Endothelial cell (in vitro differentiated cells): ENCODE results near the gene PACRG. TPM values are rescaled to one million over a fixed set of nuclear protein-coding genes. Genes with fewer than 3 reads are reported as not detected.

Experiments used
- DNase-seq: peaks from one replicate; pipeline ENCODE4 v3.0.0; 2021; ENCODE audit warnings: low spot score
- H3K27ac Mint-ChIP-seq: one replicate; pipeline ENCODE4 v1.8.0; 2021; ENCODE audit warnings: mixed read lengths, inconsistent platforms; ENCODE audit not compliant: unreplicated experiment
- H3K27me3 Mint-ChIP-seq: one replicate; pipeline ENCODE4 v1.8.0; 2021; ENCODE audit warnings: mild to moderate bottlenecking, moderate library complexity, mixed read lengths, inconsistent platforms; ENCODE audit not compliant: unreplicated experiment
- H3K36me3 Mint-ChIP-seq: one replicate; pipeline ENCODE4 v1.8.0; 2021; ENCODE audit warnings: mild to moderate bottlenecking, low read depth, mixed read lengths, inconsistent platforms; ENCODE audit not compliant: unreplicated experiment
- H3K4me1 Mint-ChIP-seq: one replicate; pipeline ENCODE4 v1.8.0; 2021; ENCODE audit warnings: mild to moderate bottlenecking, mixed read lengths, inconsistent platforms; ENCODE audit not compliant: unreplicated experiment
- H3K4me3 Mint-ChIP-seq: one replicate; pipeline ENCODE4 v1.8.0; 2021; ENCODE audit warnings: mild to moderate bottlenecking, mixed read lengths, inconsistent platforms; ENCODE audit not compliant: unreplicated experiment
- H3K9me3 Mint-ChIP-seq: one replicate; pipeline ENCODE4 v1.8.0; 2021; ENCODE audit warnings: mixed read lengths, inconsistent platforms; ENCODE audit not compliant: unreplicated experiment
- CTCF ChIP-seq: fragments of 200-600 bp; sonication (generic); IDR thresholded peaks from one replicate; pipeline ENCODE4 v1.5.0; 2021; ENCODE audit warnings: antibody characterized with exemption; ENCODE audit not compliant: unreplicated experiment
- total RNA-seq: library from RNA; stranded (reverse); fragmentation: NEBNext Ultra II Directional; extraction: Animal tissue kit (Norgen Biotek cat#: 25700); gene quantifications from one replicate; pipeline ENCODE4 v1.2.1, GENCODE V29; 2021; ENCODE audit not compliant: unreplicated experiment

PACRG gene
- total RNA-seq, 1 donor from 2014 or later: 1.1 TPM

DNA sequence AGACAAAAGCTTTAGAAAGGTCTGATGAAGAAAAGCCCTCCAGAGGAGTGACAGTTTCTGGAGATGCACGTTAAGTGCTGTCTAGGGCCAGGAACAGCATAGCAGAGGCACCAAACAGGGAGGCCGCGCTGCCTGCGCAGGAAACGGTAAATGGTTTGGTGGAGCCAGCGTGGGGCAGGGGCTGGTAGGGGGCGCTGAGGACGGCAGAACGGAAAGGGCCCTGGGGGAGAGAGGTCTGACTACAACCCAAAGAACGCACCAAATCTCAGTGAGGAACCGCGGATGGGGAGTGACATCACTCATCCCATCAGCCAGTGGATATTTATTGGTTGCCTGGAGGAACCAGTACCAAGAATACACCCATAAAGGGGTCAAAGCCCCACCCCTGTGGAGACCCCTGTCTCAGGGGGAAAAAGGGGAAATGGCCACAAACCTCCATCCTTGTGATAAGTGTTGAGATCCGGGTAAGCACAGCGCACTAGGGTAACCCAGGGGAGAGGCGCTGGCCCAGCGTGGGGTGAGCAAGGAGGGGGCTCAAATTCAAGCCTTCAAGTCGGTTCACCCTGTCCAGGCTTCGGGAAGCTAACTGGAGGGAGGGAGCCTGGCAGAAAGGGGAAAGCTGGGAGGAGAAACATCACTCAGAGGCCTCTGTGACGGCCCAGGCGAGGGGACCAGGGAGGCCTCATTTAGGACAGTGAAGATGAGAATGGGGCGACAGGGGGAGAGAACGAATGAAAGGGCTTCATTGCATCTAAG, 437.6 kb downstream of the PACRG start:
- no peak for DNase-seq
- Mint-ChIP-seq H3K27me3 (peaks cover 2% of the 10 kb centered on the region), H3K4me1 (no peaks in the 10 kb centered on the region), H3K27ac (no peak overlapping the region), H3K9me3 (peaks cover 5% of the 10 kb centered on the region), H3K36me3 (peaks cover 3% of the 10 kb centered on the region), H3K4me3 (no peak overlapping the region)
- no peak for TF ChIP-seq CTCF

- Mint-ChIP-seq H3K27me3 (peaks cover 6% of the 10 kb centered on the region), H3K4me1 (no peaks in the 10 kb centered on the region), H3K9me3 (peaks cover 10% of the 10 kb centered on the region), H3K4me3 (no peak overlapping the region), H3K36me3 (peaks cover 3% of the 10 kb centered on the region), H3K27ac (no peak overlapping the region)
- no peak for DNase-seq
- TF ChIP-seq CTCF: no peak
Measured at GRCh38 chr6:163165922-163166321, 438.1 kb downstream of the PACRG start.

DNA sequence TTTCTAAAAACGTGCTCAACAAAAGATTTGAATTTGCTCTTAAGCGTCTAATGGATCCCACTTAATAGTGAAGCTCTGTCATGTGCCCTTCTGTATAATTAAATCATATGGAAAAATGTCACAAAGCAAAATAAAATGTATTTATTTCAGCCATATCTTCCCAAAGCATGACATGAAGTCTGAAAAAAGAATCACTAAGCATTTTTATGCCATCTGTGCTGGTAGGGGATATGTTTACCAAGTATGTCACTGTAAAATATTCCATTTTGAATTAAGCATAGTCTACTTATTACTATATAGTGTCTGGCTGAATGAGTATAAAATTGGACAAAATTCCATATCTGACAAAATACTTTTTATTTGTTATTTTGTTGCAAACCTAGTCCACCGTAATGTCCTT, 438.7 kb downstream of the PACRG start:
- no peaks in the 10 kb centered on the region for H3K4me1 Mint-ChIP-seq
- H3K36me3 Mint-ChIP-seq: peaks cover 3% of the 10 kb centered on the region

DNA sequence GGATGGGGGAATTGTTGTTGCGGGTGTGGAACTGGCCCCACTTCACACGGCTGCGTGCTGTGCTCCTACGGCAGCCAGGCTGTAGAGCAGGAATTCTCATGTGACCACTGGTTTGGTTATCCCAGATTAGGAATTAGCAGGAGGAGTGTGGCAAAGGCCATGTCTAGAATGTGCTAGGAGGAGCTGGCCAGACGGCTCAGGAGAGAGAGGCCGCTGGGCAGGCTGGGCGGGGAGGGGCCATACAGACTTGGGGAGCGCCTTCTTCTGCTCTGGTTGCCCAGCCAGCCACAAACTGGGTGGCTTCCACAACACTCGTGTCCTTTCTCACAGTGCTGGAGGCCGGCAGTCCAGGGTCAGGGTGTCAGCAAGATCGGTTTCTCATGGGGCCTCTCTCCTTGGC, 441.7 kb downstream of the PACRG start:
- no peak for DNase-seq
- Mint-ChIP-seq H3K4me1 (no peaks in the 10 kb centered on the region), H3K27ac (no peak overlapping the region), H3K9me3 (peaks cover 10% of the 10 kb centered on the region), H3K36me3 (peaks cover 3% of the 10 kb centered on the region), H3K27me3 (peaks cover 8% of the 10 kb centered on the region), H3K4me3 (no peak overlapping the region)
- no peak for TF ChIP-seq CTCF

More for the DNA sequence above, 438.7 kb downstream of the PACRG start:
- no peak overlapping the region for H3K4me3 Mint-ChIP-seq
- peaks cover 8% of the 10 kb centered on the region for H3K27me3 Mint-ChIP-seq
- DNase-seq: no peak
- no peak for TF ChIP-seq CTCF
- peaks cover 10% of the 10 kb centered on the region for H3K9me3 Mint-ChIP-seq
- no peak overlapping the region for H3K27ac Mint-ChIP-seq

- Mint-ChIP-seq H3K36me3 (peaks cover 3% of the 10 kb centered on the region), H3K27ac (no peak overlapping the region), H3K27me3 (peaks cover 8% of the 10 kb centered on the region), H3K9me3 (peaks cover 10% of the 10 kb centered on the region), H3K4me3 (no peak overlapping the region), H3K4me1 (no peaks in the 10 kb centered on the region)
- DNase-seq: no peak
- TF ChIP-seq CTCF: peak; percentile 97
Measured at GRCh38 chr6:163170294-163170883, 442.6 kb downstream of the PACRG start.
